Naive thymus-derived CD4-positive, alpha-beta T cell (primary cell): ENCODE data around the gene KIAA0319L. TPM values are rescaled to one million over a fixed set of nuclear protein-coding genes. Genes with fewer than 3 reads are reported as not detected.

Experiments used
- ATAC-seq: fragments of 150-1000 bp; cut with Tn5 transposase; 2 replicates; pipeline ENCODE4 v1.10.0; 2021; ENCODE audit warnings: mild to moderate bottlenecking, moderate library complexity
- CTCF ChIA-PET: fragments of 350-600 bp; sonication (Branson Sonifier 250); formaldehyde crosslinking; loops from one replicate; lab custom pipeline; 2021; ENCODE audit warnings: antibody characterized with exemption; lab: Charles Lee
- POLR2A ChIA-PET: fragments of 350-600 bp; sonication (Branson Sonifier 250); formaldehyde crosslinking; loops from one replicate; lab custom pipeline; 2021; ENCODE audit warnings: antibody characterized with exemption, inconsistent platforms; lab: Charles Lee
- DNase-seq, 9 donors: peaks; one replicate each; pipeline versions ENCODE4 v3.0.0 to v3.0.0-alpha.2; 2020 to 2022; ENCODE audit warnings: mixed read lengths in 1 of 9
- H3K27ac ChIP-seq: one replicate; pipeline ENCODE4 v1.7.0; 2013; ENCODE audit warnings: mild to moderate bottlenecking, low read depth, low read length, moderate library complexity
- H3K27me3 ChIP-seq, 2 donors: one replicate each; pipeline ENCODE4 v1.7.0; 2013; ENCODE audit warnings: low read length in 2 of 2, mild to moderate bottlenecking in 2 of 2, moderate library complexity in 2 of 2; ENCODE audit not compliant: control insufficient read depth in 2 of 2, insufficient read depth in 2 of 2
- H3K36me3 ChIP-seq, 3 experiments: 1 replicate in 2 of 3; 2 replicates in 1 of 3; pipeline ENCODE4 v1.7.0; 2013; ENCODE audit warnings: low read length in 3 of 3, mild to moderate bottlenecking in 3 of 3, moderate library complexity in 1 of 3; ENCODE audit not compliant: insufficient read depth in 3 of 3, control insufficient read depth in 2 of 3
- H3K4me1 ChIP-seq, 2 donors: one replicate each; pipeline ENCODE4 v1.7.0; 2013; ENCODE audit warnings: low read length in 2 of 2, mild to moderate bottlenecking in 2 of 2, moderate library complexity in 1 of 2; ENCODE audit not compliant: control insufficient read depth in 2 of 2, insufficient read depth in 2 of 2
- H3K4me3 ChIP-seq: 2 replicates; pipeline ENCODE4 v1.7.0; 2013; ENCODE audit warnings: mild to moderate bottlenecking, low read length
- H3K9me3 ChIP-seq, 3 experiments: 1 replicate in 2 of 3; 2 replicates in 1 of 3; pipeline ENCODE4 v1.7.0; 2013; ENCODE audit warnings: low read length in 3 of 3; ENCODE audit not compliant: control insufficient read depth in 2 of 3
- H3K27ac Mint-ChIP-seq, 9 donors: one replicate each; pipeline ENCODE4 v1.8.0; 2020 to 2022; ENCODE audit warnings: mixed read lengths in 9 of 9, mild to moderate bottlenecking in 8 of 9, moderate library complexity in 5 of 9, inconsistent platforms in 2 of 9
- H3K27me3 Mint-ChIP-seq, 5 donors: one replicate each; pipeline ENCODE4 v1.8.0; 2021 to 2022; ENCODE audit warnings: mixed read lengths in 5 of 5, mild to moderate bottlenecking in 1 of 5
- H3K36me3 Mint-ChIP-seq, 5 donors: one replicate each; pipeline ENCODE4 v1.8.0; 2020 to 2022; ENCODE audit warnings: mixed read lengths in 5 of 5, mild to moderate bottlenecking in 3 of 5, inconsistent platforms in 1 of 5
- H3K4me1 Mint-ChIP-seq, 7 donors: one replicate each; pipeline ENCODE4 v1.8.0; 2020 to 2022; ENCODE audit warnings: mixed read lengths in 7 of 7, mild to moderate bottlenecking in 3 of 7, inconsistent platforms in 1 of 7
- H3K4me3 Mint-ChIP-seq, 10 donors: one replicate each; pipeline ENCODE4 v1.8.0; 2020 to 2022; ENCODE audit warnings: mild to moderate bottlenecking in 10 of 10, mixed read lengths in 10 of 10, moderate library complexity in 6 of 10, inconsistent platforms in 2 of 10
- H3K9me3 Mint-ChIP-seq, 11 donors: one replicate each; pipeline ENCODE4 v1.8.0; 2020 to 2022; ENCODE audit warnings: mixed read lengths in 11 of 11, mild to moderate bottlenecking in 4 of 11, inconsistent platforms in 1 of 11, moderate library complexity in 1 of 11
- intact Hi-C, 2 donors: fragments of 100-400 bp; cut with micrococcal nuclease; formaldehyde crosslinking; loops; one replicate each; pipeline ENCODE4 v1.15.1; 2023
- polyA plus RNA-seq, 2 donors: library from polyadenylated mRNA; unstranded; fragments of 300-500 nt; fragmentation: Illumina TruSeq; gene quantifications; one replicate each; pipeline ENCODE4 v1.2.3, GENCODE V29; 2021
- total RNA-seq, 6 experiments: library from RNA in 5 of 6; stranded (reverse) in 5 of 6; gene quantifications; 1 replicate in 5 of 6; 2 replicates in 1 of 6; pipeline ENCODE4 v1.2.3 and lab custom pipeline; 2021 to 2026

The KIAA0319L gene
- total and polyA plus RNA-seq, 7 experiments from 2014 or later, result 22.2 to 79.7 (median 63.5) TPM

GRCh38 chr1:35461966-35462651 lies 95.1 kb downstream of the KIAA0319L start:
- Mint-ChIP-seq H3K4me1 (peaks cover 0 to 7% (median 0%) of the 10 kb centered on the region in 7 donors), H3K4me3 (no peak overlapping the region), H3K36me3 (peaks cover 27 to 66% (median 56%) of the 10 kb centered on the region in 5 donors), H3K27me3 (no peaks in the 10 kb centered on the region), H3K27ac (peak overlapping the region in 7 of 9 donors; percentile 2 to 85 (median 62)), H3K9me3 (peaks cover 0 to 19% (median 5%) of the 10 kb centered on the region in 11 donors)
- Histone ChIP-seq H3K27ac (no peak overlapping the region), H3K4me1 (peaks cover 0 to 5% of the 10 kb centered on the region in 2 donors), H3K4me3 (no peak overlapping the region), H3K27me3 (no peaks in the 10 kb centered on the region), H3K9me3 (no peaks in the 10 kb centered on the region), H3K36me3 (peaks cover 0 to 58% (median 21%) of the 10 kb centered on the region in 3 experiments)
- no peak for ATAC-seq
- intact Hi-C loops, result no loop called here
- DNase-seq, result no peak
- ChIA-PET CTCF (no interaction called here), POLR2A (no interaction called here)

DNA sequence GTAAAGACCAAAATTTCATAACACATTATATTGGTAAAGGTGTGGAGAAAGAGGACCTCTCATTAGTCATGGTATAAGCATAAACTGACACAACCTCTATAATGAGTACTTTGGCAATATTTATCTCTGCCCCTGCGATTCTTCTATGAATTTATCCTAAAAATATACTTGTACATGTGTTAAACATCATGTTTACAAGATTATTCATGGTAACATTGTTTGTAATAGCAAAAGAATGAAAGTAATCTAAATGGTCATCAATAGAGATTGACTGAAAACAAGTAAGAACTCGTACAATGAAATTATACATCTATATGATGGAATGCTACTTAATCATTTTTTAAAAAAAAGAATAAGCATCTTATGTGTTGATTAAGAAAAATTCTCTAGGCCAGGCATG lies 96.4 kb downstream of the KIAA0319L start:
- DNase-seq (no peak), ATAC-seq (no peak)
- Mint-ChIP-seq H3K4me3 (no peak overlapping the region), H3K36me3 (peaks cover 22 to 58% (median 43%) of the 10 kb centered on the region in 5 donors), H3K4me1 (peaks cover 0 to 7% (median 0%) of the 10 kb centered on the region in 7 donors), H3K27me3 (no peaks in the 10 kb centered on the region), H3K9me3 (peaks cover 0 to 15% (median 5%) of the 10 kb centered on the region in 11 donors), H3K27ac (peak overlapping the region in 1 of 9 donors; percentile 44)
- H3K4me1 ChIP-seq, result peaks cover 0 to 7% of the 10 kb centered on the region in 2 donors
- H3K27me3 ChIP-seq, result no peaks in the 10 kb centered on the region
- CTCF ChIA-PET, result interaction anchor here (1.3 kb wide), 1 partner anchor 10 kb away, joined by 4 read pairs; no protein-coding TSS in a partner anchor
- H3K9me3 ChIP-seq, result no peaks in the 10 kb centered on the region
- POLR2A ChIA-PET, result no interaction called here
- H3K4me3 ChIP-seq, result no peak overlapping the region
- no peak overlapping the region for H3K27ac ChIP-seq
- intact Hi-C loops, result no loop called here
- peaks cover 0 to 54% (median 16%) of the 10 kb centered on the region in 3 experiments for H3K36me3 ChIP-seq

GRCh38 chr1:35454616-35455015 lies 102.6 kb downstream of the KIAA0319L start:
- Histone ChIP-seq H3K36me3 (peaks cover 2 to 29% (median 7%) of the 10 kb centered on the region in 3 experiments), H3K27me3 (no peaks in the 10 kb centered on the region), H3K4me1 (peaks cover 18 to 19% of the 10 kb centered on the region in 2 donors), H3K9me3 (no peaks in the 10 kb centered on the region), H3K27ac (no peak overlapping the region), H3K4me3 (no peak overlapping the region)
- DNase-seq (no peak), ATAC-seq (peak; percentile 53)
- H3K27me3 Mint-ChIP-seq, result no peaks in the 10 kb centered on the region
- H3K9me3 Mint-ChIP-seq, result no peaks in the 10 kb centered on the region
- POLR2A ChIA-PET, result interaction anchor here (1.4 kb wide), 1 partner anchor 103 kb away, joined by 4 read pairs; the partner anchor contains the start of genes KIAA0319L and NCDN
- H3K36me3 Mint-ChIP-seq, result peaks cover 3 to 34% (median 12%) of the 10 kb centered on the region in 5 donors
- H3K27ac Mint-ChIP-seq, result peak overlapping the region in 8 of 9 donors; percentile 20 to 89 (median 69)
- H3K4me3 Mint-ChIP-seq, result no peak overlapping the region
- peaks cover 24 to 38% (median 30%) of the 10 kb centered on the region in 7 donors for H3K4me1 Mint-ChIP-seq
- intact Hi-C loops, result loop anchor here (5.0 kb wide), 3 partner anchors 262 to 318 kb away; partner anchors contain the start of genes C1orf216 (in 1 of the 2) and SFPQ (in 1 of the 2)
- CTCF ChIA-PET, result interaction anchor here (0.6 to 1.2 kb wide), 7 partner anchors 9 to 117 kb away, joined by 3 read pairs; no protein-coding TSS in a partner anchor

GRCh38 chr1:35454176-35454575 lies 103.0 kb downstream of the KIAA0319L start:
- Histone ChIP-seq H3K9me3 (no peaks in the 10 kb centered on the region), H3K36me3 (peaks cover 6 to 32% (median 8%) of the 10 kb centered on the region in 3 experiments), H3K27ac (no peak overlapping the region), H3K4me1 (peaks cover 18 to 19% of the 10 kb centered on the region in 2 donors), H3K4me3 (no peak overlapping the region), H3K27me3 (no peaks in the 10 kb centered on the region)
- no peaks in the 10 kb centered on the region for H3K9me3 Mint-ChIP-seq
- DNase-seq (no peak), ATAC-seq (no peak)
- intact Hi-C loops, result loop anchor here (5.0 kb wide), 3 partner anchors 262 to 318 kb away; partner anchors contain the start of genes C1orf216 (in 1 of the 2) and SFPQ (in 1 of the 2)
- H3K27me3 Mint-ChIP-seq, result no peaks in the 10 kb centered on the region
- H3K27ac Mint-ChIP-seq, result peak overlapping the region in 8 of 9 donors; percentile 51 to 89 (median 68)
- no peak overlapping the region for H3K4me3 Mint-ChIP-seq
- peaks cover 3 to 33% (median 12%) of the 10 kb centered on the region in 5 donors for H3K36me3 Mint-ChIP-seq
- CTCF ChIA-PET, result interaction anchor here (0.6 to 5.8 kb wide), 4 partner anchors 52 to 91 kb away, joined by 3 to 49 read pairs (median 3); no protein-coding TSS in a partner anchor
- POLR2A ChIA-PET, result interaction anchor here (1.1 to 1.4 kb wide), 2 partner anchors 88 to 104 kb away, joined by 3 to 4 read pairs; partner anchors contain the start of genes KIAA0319L and NCDN
- peaks cover 24 to 38% (median 30%) of the 10 kb centered on the region in 7 donors for H3K4me1 Mint-ChIP-seq

- Histone ChIP-seq H3K27ac (peak overlapping the region; percentile 16), H3K9me3 (no peaks in the 10 kb centered on the region), H3K4me1 (peaks cover 18 to 19% of the 10 kb centered on the region in 2 donors), H3K4me3 (no peak overlapping the region), H3K27me3 (no peaks in the 10 kb centered on the region), H3K36me3 (peaks cover 7 to 35% (median 14%) of the 10 kb centered on the region in 3 experiments)
- DNase-seq (no peak), ATAC-seq (no peak)
- peak overlapping the region in 5 of 10 donors; percentile 18 to 64 (median 55) for H3K4me3 Mint-ChIP-seq
- H3K27ac Mint-ChIP-seq, result peak overlapping the region in 8 of 9 donors; percentile 51 to 90 (median 78)
- no peaks in the 10 kb centered on the region for H3K27me3 Mint-ChIP-seq
- intact Hi-C loops, result loop anchor here (5.0 kb wide), 3 partner anchors 261 to 319 kb away; partner anchors contain the start of genes C1orf216 (in 1 of the 2) and SFPQ (in 1 of the 2)
- H3K36me3 Mint-ChIP-seq, result peaks cover 2 to 31% (median 17%) of the 10 kb centered on the region in 5 donors
- peaks cover 24 to 38% (median 29%) of the 10 kb centered on the region in 7 donors for H3K4me1 Mint-ChIP-seq
- ChIA-PET POLR2A (interaction anchor here (0.6 to 3.3 kb wide), 5 partner anchors 35 to 107 kb away, joined by 3 to 21 read pairs (median 3); partner anchors contain the start of genes KIAA0319L and NCDN), CTCF (interaction anchor here (1.1 to 7.0 kb wide), 6 partner anchors 86 to 276 kb away, joined by 3 to 97 read pairs (median 48); partner anchors contain the start of genes KIAA0319L and NCDN)
- H3K9me3 Mint-ChIP-seq, result no peaks in the 10 kb centered on the region
These were observed 104.2 kb downstream of the KIAA0319L start for GRCh38 chr1:35453031-35453430.
